ENCODE results near the gene TSPO2.

The TSPO2 gene

DNA sequence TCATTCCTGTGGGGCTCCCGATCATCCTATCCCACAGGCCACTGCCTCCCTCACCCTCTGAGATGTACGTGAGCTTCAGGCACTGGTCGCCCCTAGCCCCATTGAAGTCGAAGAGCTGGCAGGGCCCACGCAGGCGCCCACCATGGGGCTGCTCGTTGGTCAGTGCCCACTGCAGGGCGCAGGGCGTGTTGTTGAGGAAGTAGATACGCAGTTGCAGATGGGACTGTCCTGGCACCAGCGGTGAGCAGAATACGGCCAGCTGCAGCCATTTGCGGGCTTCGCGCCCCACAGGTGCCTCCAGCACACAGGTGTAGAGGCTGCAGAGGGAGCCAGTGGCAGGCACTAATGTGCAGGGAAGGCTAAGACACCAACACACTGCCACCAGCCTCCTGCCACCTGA lies 9.4 kb upstream of the TSPO2 start:
- no peak for ATAC-seq
- no peak for TF ChIP-seq ZNF70 (CRISPR knock-in tag; IDR thresholded peaks at IDR 0.05)
- TF ChIP-seq GLIS3 (CRISPR knock-in tag; IDR thresholded peaks at IDR 0.05): no peak
- TF ChIP-seq SNAI2 (CRISPR knock-in tag; IDR thresholded peaks at IDR 0.05): no peak
- no peak for TF ChIP-seq ISL1 (CRISPR knock-in tag; IDR thresholded peaks at IDR 0.05)
- no peak for TF ChIP-seq ZNF8 (CRISPR knock-in tag; IDR thresholded peaks at IDR 0.05)
- no peak for TF ChIP-seq CSDC2 (CRISPR knock-in tag; IDR thresholded peaks at IDR 0.05)
- TF ChIP-seq ESRRG (CRISPR knock-in tag; IDR thresholded peaks at IDR 0.05): no peak
- TF ChIP-seq, protein P1, sequence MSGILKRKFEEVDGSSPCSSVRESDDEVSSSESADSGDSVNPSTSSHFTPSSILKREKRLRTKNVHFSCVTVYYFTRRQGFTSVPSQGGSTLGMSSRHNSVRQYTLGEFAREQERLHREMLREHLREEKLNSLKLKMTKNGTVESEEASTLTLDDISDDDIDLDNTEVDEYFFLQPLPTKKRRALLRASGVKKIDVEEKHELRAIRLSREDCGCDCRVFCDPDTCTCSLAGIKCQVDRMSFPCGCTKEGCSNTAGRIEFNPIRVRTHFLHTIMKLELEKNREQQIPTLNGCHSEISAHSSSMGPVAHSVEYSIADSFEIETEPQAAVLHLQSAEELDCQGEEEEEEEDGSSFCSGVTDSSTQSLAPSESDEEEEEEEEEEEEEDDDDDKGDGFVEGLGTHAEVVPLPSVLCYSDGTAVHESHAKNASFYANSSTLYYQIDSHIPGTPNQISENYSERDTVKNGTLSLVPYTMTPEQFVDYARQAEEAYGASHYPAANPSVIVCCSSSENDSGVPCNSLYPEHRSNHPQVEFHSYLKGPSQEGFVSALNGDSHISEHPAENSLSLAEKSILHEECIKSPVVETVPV (CRISPR knock-in tag; IDR thresholded peaks at IDR 0.05): no peak
- no peak for TF ChIP-seq ZFP30 (CRISPR knock-in tag; IDR thresholded peaks at IDR 0.05)
- TF ChIP-seq PPARA (CRISPR knock-in tag; IDR thresholded peaks at IDR 0.05; ENCODE audit: borderline replicate concordance): no peak
- no peak for TF ChIP-seq OSR1 (CRISPR knock-in tag; IDR thresholded peaks at IDR 0.05)
- no peak for TF ChIP-seq BACH2 (CRISPR knock-in tag; IDR thresholded peaks at IDR 0.05; ENCODE audit: borderline replicate concordance)
- no peak for TF ChIP-seq ZC3H10 (CRISPR knock-in tag; IDR thresholded peaks at IDR 0.05)
- TF ChIP-seq ZNF565 (CRISPR knock-in tag; conservative IDR thresholded peaks at IDR 0.05; ENCODE audit: low read depth): no peak
- TF ChIP-seq ZFP3 (CRISPR knock-in tag; IDR thresholded peaks at IDR 0.05): no peak
- no peak for TF ChIP-seq ARNTL (CRISPR knock-in tag; IDR thresholded peaks at IDR 0.05; ENCODE audit: borderline replicate concordance, low read depth)
- TF ChIP-seq, protein P2, sequence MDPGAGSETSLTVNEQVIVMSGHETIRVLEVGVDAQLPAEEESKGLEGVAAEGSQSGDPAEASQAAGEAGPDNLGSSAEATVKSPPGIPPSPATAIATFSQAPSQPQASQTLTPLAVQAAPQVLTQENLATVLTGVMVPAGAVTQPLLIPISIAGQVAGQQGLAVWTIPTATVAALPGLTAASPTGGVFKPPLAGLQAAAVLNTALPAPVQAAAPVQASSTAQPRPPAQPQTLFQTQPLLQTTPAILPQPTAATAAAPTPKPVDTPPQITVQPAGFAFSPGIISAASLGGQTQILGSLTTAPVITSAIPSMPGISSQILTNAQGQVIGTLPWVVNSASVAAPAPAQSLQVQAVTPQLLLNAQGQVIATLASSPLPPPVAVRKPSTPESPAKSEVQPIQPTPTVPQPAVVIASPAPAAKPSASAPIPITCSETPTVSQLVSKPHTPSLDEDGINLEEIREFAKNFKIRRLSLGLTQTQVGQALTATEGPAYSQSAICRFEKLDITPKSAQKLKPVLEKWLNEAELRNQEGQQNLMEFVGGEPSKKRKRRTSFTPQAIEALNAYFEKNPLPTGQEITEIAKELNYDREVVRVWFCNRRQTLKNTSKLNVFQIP (CRISPR knock-in tag; IDR thresholded peaks at IDR 0.05; ENCODE audit: borderline replicate concordance, low read depth): no peak

DNA sequence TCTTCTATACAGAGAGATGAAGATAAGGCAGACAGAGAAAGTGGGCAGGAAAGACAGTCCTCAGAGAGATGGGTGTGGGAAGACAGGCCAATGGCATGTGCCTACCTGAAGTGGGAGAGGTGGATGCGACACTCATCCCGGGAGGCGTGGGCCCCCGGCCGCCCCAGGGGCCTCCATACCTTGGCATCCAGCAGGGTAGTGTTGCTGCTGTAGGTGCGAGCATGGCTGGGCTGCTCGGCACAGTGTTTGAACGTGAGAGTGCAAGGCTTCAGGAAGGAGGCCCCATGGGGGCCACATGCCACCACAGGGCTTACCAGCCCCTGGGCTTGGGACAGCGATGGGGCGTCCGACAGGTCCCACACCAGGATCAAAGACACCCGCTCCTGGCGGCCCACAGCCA lies 8.5 kb upstream of the TSPO2 start:
- no peak for ATAC-seq
- TF ChIP-seq BACH2 (CRISPR knock-in tag; IDR thresholded peaks at IDR 0.05; ENCODE audit: borderline replicate concordance) (no peak), SNAI2 (CRISPR knock-in tag; IDR thresholded peaks at IDR 0.05) (no peak), ZC3H10 (CRISPR knock-in tag; IDR thresholded peaks at IDR 0.05) (no peak)
- TF ChIP-seq, protein P3, sequence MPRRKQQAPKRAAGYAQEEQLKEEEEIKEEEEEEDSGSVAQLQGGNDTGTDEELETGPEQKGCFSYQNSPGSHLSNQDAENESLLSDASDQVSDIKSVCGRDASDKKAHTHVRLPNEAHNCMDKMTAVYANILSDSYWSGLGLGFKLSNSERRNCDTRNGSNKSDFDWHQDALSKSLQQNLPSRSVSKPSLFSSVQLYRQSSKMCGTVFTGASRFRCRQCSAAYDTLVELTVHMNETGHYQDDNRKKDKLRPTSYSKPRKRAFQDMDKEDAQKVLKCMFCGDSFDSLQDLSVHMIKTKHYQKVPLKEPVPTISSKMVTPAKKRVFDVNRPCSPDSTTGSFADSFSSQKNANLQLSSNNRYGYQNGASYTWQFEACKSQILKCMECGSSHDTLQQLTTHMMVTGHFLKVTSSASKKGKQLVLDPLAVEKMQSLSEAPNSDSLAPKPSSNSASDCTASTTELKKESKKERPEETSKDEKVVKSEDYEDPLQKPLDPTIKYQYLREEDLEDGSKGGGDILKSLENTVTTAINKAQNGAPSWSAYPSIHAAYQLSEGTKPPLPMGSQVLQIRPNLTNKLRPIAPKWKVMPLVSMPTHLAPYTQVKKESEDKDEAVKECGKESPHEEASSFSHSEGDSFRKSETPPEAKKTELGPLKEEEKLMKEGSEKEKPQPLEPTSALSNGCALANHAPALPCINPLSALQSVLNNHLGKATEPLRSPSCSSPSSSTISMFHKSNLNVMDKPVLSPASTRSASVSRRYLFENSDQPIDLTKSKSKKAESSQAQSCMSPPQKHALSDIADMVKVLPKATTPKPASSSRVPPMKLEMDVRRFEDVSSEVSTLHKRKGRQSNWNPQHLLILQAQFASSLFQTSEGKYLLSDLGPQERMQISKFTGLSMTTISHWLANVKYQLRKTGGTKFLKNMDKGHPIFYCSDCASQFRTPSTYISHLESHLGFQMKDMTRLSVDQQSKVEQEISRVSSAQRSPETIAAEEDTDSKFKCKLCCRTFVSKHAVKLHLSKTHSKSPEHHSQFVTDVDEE (CRISPR knock-in tag; IDR thresholded peaks at IDR 0.05): no peak
- TF ChIP-seq, protein P1 (CRISPR knock-in tag; IDR thresholded peaks at IDR 0.05): no peak
- TF ChIP-seq, protein P4, sequence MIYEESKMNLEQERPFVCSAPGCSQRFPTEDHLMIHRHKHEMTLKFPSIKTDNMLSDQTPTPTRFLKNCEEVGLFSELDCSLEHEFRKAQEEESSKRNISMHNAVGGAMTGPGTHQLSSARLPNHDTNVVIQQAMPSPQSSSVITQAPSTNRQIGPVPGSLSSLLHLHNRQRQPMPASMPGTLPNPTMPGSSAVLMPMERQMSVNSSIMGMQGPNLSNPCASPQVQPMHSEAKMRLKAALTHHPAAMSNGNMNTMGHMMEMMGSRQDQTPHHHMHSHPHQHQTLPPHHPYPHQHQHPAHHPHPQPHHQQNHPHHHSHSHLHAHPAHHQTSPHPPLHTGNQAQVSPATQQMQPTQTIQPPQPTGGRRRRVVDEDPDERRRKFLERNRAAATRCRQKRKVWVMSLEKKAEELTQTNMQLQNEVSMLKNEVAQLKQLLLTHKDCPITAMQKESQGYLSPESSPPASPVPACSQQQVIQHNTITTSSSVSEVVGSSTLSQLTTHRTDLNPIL (CRISPR knock-in tag; IDR thresholded peaks at IDR 0.05; ENCODE audit: low read depth): no peak

DNA sequence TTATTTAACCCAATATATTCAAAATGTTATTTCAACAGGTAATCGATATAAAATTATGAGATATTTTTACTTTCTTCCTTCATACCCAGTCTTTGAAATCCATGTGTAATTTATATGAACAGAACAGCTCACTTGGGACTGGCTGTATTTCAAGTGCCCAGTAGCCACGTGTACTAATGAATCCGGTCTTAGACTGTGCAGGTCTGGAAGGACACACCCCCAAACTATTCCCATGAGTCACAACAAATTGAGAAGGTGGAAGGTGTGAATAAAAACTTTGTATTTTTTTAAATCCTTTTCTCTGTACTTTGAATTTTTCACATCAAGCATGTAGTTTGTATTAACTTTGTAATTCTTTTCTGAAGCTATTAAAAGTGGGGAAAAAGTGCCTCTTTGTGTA lies 6.1 kb upstream of the TSPO2 start:
- TF ChIP-seq, protein P2 (CRISPR knock-in tag; IDR thresholded peaks at IDR 0.05; ENCODE audit: borderline replicate concordance, low read depth): no peak
- TF ChIP-seq, protein P4 (CRISPR knock-in tag; IDR thresholded peaks at IDR 0.05; ENCODE audit: low read depth): no peak
- TF ChIP-seq ISL1 (CRISPR knock-in tag; IDR thresholded peaks at IDR 0.05) (no peak), ZC3H10 (CRISPR knock-in tag; IDR thresholded peaks at IDR 0.05) (no peak), ZNF70 (CRISPR knock-in tag; IDR thresholded peaks at IDR 0.05) (no peak), GLIS3 (CRISPR knock-in tag; IDR thresholded peaks at IDR 0.05) (no peak), OSR1 (CRISPR knock-in tag; IDR thresholded peaks at IDR 0.05) (no peak), TCF4 (CRISPR knock-in tag; IDR thresholded peaks at IDR 0.05; ENCODE audit: borderline replicate concordance) (no peak)
- TF ChIP-seq, protein P3 (CRISPR knock-in tag; IDR thresholded peaks at IDR 0.05): no peak
- no peak for ATAC-seq
